HepG2 (cell line): Measurements from ENCODE around the gene ASMT. TPM values are rescaled to one million over a fixed set of nuclear protein-coding genes. Genes with fewer than 3 reads are reported as not detected.
A peak's percentile ranks its signal among the peaks of the same experiment; 100 is the strongest.

Experiments
- CBX2 ChIP-seq, 2 experiments: fragments of 200-600 bp in 1 of 2; sonication (generic); formaldehyde crosslinking in 1 of 2; IDR thresholded peaks; 2 replicates each; pipeline versions ENCODE4 v1.7.0 to v1.8.1; 2018 to 2022; ENCODE audit warnings: low read depth in 2 of 2, low read length in 1 of 2, mild to moderate bottlenecking in 1 of 2, missing genetic modification reagents in 1 of 2
- FOXJ3 ChIP-seq: sonication (generic); formaldehyde crosslinking; IDR thresholded peaks from 2 replicates; pipeline ENCODE4 v1.4.0; 2020; ENCODE audit warnings: missing genetic modification reagents, mild to moderate bottlenecking, borderline replicate concordance
- HOXD1 ChIP-seq: sonication (generic); formaldehyde crosslinking; IDR thresholded peaks from 2 replicates; pipeline ENCODE4 v1.5.0; 2020; ENCODE audit warnings: missing genetic modification reagents
- KDM3A ChIP-seq: IDR thresholded peaks from 2 replicates; pipeline ENCODE4 v1.6.1; 2018; ENCODE audit warnings: low read depth, missing compliant biosample characterization
- KLF9 ChIP-seq: IDR thresholded peaks from 2 replicates; pipeline ENCODE4 v1.6.1; 2016; ENCODE audit warnings: low read depth
- NONO ChIP-seq, 2 experiments: fragments of 450-650 bp in 1 of 2; sonication (generic) in 1 of 2; formaldehyde crosslinking in 1 of 2; IDR thresholded peaks in 1 of 2; conservative IDR thresholded peaks in 1 of 2; 2 replicates each; pipeline versions ENCODE4 v1.6.1 to v1.8.0; 2017 to 2022; ENCODE audit warnings: mild to moderate bottlenecking in 1 of 2, missing genetic modification reagents in 1 of 2, moderate library complexity in 1 of 2
- PTBP1 ChIP-seq: fragments of 200-400 bp; formaldehyde crosslinking; IDR thresholded peaks from 2 replicates; pipeline ENCODE4 v1.6.1; 2018; ENCODE audit warnings: low read length, low read depth; ENCODE audit not compliant: poor library complexity, severe bottlenecking
- TARDBP ChIP-seq: sonication (generic); formaldehyde crosslinking; IDR thresholded peaks from 2 replicates; pipeline ENCODE4 v1.8.0; 2022; ENCODE audit warnings: mild to moderate bottlenecking, missing genetic modification reagents
- ZFX ChIP-seq: sonication (generic); formaldehyde crosslinking; IDR thresholded peaks from 2 replicates; pipeline ENCODE4 v1.4.0; 2020; ENCODE audit warnings: mild to moderate bottlenecking, low read depth, missing genetic modification reagents, moderate library complexity
- ZFY ChIP-seq: sonication (generic); formaldehyde crosslinking; IDR thresholded peaks from 2 replicates; pipeline ENCODE4 v1.4.0; 2020; ENCODE audit warnings: missing genetic modification reagents
- ZNF496 ChIP-seq: sonication (generic); formaldehyde crosslinking; IDR thresholded peaks from 2 replicates; pipeline ENCODE4 v1.8.1; 2023; ENCODE audit warnings: mild to moderate bottlenecking, moderate library complexity, missing genetic modification reagents; ENCODE audit not compliant: insufficient replicate concordance
- ZNF567 ChIP-seq: sonication (generic); formaldehyde crosslinking; IDR thresholded peaks from 2 replicates; pipeline ENCODE4 v1.8.1; 2023; ENCODE audit warnings: mild to moderate bottlenecking, missing genetic modification reagents, borderline replicate concordance
- polyA plus RNA-seq, 8 experiments: library from polyadenylated mRNA; depleted of rRNA in 3 of 8; stranded (reverse) in 7 of 8; unstranded in 1 of 8; fragments of >200 nt; fragmentation: Illumina TruSeq in 4 of 8; extraction: Trizol in 4 of 8; gene quantifications; 2 replicates each; pipeline versions ENCODE4 v1.2.1 to v1.2.3, GENCODE V29; 2011 to 2016; ENCODE audit warnings: low read depth in 4 of 8, missing spikeins in 1 of 8, mixed read lengths in 1 of 8; ENCODE audit not compliant: insufficient read depth in 1 of 8
- total RNA-seq, 5 experiments: library from RNA; depleted of rRNA; stranded (reverse); fragments of >200 nt; fragmentation: Illumina TruSeq; extraction: Trizol; gene quantifications; 2 replicates each; pipeline ENCODE4 v1.2.3, GENCODE V29; 2016; ENCODE audit warnings: low read depth in 1 of 5
- TF ChIP-seq, protein P1 (sequence below): sonication (generic); formaldehyde crosslinking; IDR thresholded peaks from 2 replicates; pipeline ENCODE4 v1.5.1; 2020; ENCODE audit warnings: mild to moderate bottlenecking, moderate library complexity, missing genetic modification reagents
- TF ChIP-seq, protein P2 (sequence below): sonication (generic); formaldehyde crosslinking; IDR thresholded peaks from 2 replicates; pipeline ENCODE4 v1.5.1; 2020; ENCODE audit warnings: mild to moderate bottlenecking, missing genetic modification reagents, moderate library complexity
- TF ChIP-seq, protein P3 (sequence below): IDR thresholded peaks from 2 replicates; pipeline ENCODE4 v1.6.1; 2018; ENCODE audit warnings: missing genetic modification reagents, mild to moderate bottlenecking, missing compliant biosample characterization
- TF ChIP-seq, protein P4 (sequence below): sonication (generic); formaldehyde crosslinking; IDR thresholded peaks from 2 replicates; pipeline ENCODE4 v1.4.0; 2020; ENCODE audit warnings: mild to moderate bottlenecking, missing genetic modification reagents
- TF ChIP-seq, protein P5 (sequence below): sonication (generic); formaldehyde crosslinking; IDR thresholded peaks from 2 replicates; pipeline ENCODE4 v1.4.0; 2020; ENCODE audit warnings: missing genetic modification reagents
- TF ChIP-seq, protein P6 (sequence below): IDR thresholded peaks from 2 replicates; pipeline ENCODE4 v1.6.1; 2018; ENCODE audit warnings: missing genetic modification reagents

The ASMT gene
- total and polyA plus RNA-seq, 2 of the 13 experiments (the other 11 are each of a cell fraction or from before 2014, with no cell fraction given): 0.04 TPM; not detected in 1

DNA sequence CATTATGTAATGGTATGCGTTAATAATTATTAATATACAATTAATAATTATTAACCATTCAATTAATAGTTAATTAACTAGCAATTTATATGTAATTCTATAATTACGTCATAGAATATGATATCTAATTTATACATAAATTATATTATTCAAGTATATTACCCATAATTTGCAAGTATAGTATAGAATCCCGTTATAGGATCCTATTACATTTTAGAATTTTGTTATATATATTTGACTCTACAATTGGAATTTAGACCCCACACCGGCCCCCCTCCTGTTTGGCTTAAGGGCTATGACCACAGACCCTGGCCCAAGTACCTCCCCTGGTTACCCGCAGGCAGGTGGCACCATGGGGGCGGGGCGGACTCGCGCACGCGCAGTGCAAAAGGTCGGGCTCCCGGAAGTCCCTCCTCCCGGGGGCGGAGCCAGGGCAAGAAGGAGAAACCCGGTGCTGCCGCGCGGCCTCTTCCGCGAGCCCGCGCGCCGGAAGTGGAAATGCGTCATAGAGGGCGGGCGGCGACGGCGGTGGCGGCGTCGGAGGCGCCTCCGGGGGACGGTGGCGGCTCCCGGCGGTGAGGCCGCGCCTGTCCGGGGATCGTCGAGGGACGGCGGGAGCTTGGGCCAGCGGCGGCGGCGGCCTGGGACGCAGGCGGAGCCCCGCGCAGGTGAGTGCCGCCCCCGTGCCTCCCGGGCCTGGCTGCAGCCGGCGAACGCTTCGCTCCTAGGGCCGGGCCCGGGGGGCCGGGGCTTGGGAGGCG lies 23.6 kb upstream of the ASMT start, which contains the start of gene AKAP17A (continued):
- TF ChIP-seq, protein P1, sequence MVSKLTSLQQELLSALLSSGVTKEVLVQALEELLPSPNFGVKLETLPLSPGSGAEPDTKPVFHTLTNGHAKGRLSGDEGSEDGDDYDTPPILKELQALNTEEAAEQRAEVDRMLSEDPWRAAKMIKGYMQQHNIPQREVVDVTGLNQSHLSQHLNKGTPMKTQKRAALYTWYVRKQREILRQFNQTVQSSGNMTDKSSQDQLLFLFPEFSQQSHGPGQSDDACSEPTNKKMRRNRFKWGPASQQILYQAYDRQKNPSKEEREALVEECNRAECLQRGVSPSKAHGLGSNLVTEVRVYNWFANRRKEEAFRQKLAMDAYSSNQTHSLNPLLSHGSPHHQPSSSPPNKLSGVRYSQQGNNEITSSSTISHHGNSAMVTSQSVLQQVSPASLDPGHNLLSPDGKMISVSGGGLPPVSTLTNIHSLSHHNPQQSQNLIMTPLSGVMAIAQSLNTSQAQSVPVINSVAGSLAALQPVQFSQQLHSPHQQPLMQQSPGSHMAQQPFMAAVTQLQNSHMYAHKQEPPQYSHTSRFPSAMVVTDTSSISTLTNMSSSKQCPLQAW (CRISPR knock-in tag): peak; percentile 50; the same call in 1 of the 2 replicates
- TF ChIP-seq ZNF567 (CRISPR knock-in tag) (no peak), KDM3A (CRISPR knock-in tag) (no peak), TARDBP (0 out of 2 replicates have a peak, but pooled peaks have one; percentile 19), NONO (IDR thresholded peaks at IDR 0.05) (no peak), NONO (CRISPR knock-in tag; conservative IDR thresholded peaks at IDR 0.05) (no peak), CBX2 (IDR thresholded peaks at IDR 0.05; ENCODE audit: low read depth, low read length) (no peak), CBX2 (CRISPR knock-in tag; IDR thresholded peaks at IDR 0.05; ENCODE audit: low read depth) (no peak), KLF9 (CRISPR knock-in tag) (no peak), ZFX (CRISPR knock-in tag) (peak; percentile 74), ZNF496 (CRISPR knock-in tag) (no peak), ZFY (CRISPR knock-in tag) (peak; percentile 85), HOXD1 (CRISPR knock-in tag) (no peak), FOXJ3 (no peak), PTBP1 (no peak)
- TF ChIP-seq, protein P2, sequence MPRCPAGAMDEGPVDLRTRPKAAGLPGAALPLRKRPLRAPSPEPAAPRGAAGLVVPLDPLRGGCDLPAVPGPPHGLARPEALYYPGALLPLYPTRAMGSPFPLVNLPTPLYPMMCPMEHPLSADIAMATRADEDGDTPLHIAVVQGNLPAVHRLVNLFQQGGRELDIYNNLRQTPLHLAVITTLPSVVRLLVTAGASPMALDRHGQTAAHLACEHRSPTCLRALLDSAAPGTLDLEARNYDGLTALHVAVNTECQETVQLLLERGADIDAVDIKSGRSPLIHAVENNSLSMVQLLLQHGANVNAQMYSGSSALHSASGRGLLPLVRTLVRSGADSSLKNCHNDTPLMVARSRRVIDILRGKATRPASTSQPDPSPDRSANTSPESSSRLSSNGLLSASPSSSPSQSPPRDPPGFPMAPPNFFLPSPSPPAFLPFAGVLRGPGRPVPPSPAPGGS: no peak
- TF ChIP-seq, protein P3, sequence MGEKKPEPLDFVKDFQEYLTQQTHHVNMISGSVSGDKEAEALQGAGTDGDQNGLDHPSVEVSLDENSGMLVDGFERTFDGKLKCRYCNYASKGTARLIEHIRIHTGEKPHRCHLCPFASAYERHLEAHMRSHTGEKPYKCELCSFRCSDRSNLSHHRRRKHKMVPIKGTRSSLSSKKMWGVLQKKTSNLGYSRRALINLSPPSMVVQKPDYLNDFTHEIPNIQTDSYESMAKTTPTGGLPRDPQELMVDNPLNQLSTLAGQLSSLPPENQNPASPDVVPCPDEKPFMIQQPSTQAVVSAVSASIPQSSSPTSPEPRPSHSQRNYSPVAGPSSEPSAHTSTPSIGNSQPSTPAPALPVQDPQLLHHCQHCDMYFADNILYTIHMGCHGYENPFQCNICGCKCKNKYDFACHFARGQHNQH (CRISPR knock-in tag): no peak
- TF ChIP-seq, protein P4, sequence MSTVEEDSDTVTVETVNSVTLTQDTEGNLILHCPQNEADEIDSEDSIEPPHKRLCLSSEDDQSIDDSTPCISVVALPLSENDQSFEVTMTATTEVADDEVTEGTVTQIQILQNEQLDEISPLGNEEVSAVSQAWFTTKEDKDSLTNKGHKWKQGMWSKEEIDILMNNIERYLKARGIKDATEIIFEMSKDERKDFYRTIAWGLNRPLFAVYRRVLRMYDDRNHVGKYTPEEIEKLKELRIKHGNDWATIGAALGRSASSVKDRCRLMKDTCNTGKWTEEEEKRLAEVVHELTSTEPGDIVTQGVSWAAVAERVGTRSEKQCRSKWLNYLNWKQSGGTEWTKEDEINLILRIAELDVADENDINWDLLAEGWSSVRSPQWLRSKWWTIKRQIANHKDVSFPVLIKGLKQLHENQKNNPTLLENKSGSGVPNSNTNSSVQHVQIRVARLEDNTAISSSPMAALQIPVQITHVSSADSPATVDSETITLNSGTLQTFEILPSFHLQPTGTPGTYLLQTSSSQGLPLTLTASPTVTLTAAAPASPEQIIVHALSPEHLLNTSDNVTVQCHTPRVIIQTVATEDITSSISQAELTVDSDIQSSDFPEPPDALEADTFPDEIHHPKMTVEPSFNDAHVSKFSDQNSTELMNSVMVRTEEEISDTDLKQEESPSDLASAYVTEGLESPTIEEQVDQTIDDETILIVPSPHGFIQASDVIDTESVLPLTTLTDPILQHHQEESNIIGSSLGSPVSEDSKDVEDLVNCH (CRISPR knock-in tag): no peak
- TF ChIP-seq, protein P5, sequence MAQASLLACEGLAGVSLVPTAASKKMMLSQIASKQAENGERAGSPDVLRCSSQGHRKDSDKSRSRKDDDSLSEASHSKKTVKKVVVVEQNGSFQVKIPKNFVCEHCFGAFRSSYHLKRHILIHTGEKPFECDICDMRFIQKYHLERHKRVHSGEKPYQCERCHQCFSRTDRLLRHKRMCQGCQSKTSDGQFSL (CRISPR knock-in tag): no peak
- TF ChIP-seq, protein P6, sequence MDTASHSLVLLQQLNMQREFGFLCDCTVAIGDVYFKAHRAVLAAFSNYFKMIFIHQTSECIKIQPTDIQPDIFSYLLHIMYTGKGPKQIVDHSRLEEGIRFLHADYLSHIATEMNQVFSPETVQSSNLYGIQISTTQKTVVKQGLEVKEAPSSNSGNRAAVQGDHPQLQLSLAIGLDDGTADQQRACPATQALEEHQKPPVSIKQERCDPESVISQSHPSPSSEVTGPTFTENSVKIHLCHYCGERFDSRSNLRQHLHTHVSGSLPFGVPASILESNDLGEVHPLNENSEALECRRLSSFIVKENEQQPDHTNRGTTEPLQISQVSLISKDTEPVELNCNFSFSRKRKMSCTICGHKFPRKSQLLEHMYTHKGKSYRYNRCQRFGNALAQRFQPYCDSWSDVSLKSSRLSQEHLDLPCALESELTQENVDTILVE (CRISPR knock-in tag): 0 out of 2 replicates have a peak, but pooled peaks have one; percentile 41
